Testis (tissue), 2 donors: ENCODE measurements around the gene MEIOB.

ENCODE experiments used
- CTCF ChIP-seq, 3 experiments: fragments of 450-650 bp in 2 of 3; fragments of 200-600 bp in 1 of 3; sonication (generic) in 1 of 3; IDR thresholded peaks; one replicate each; pipeline ENCODE4 v1.5.1; 2016 to 2019; ENCODE audit warnings: antibody characterized with exemption in 3 of 3, mild to moderate bottlenecking in 2 of 3, moderate library complexity in 1 of 3
- POLR2A ChIP-seq: fragments of 450-650 bp; IDR thresholded peaks from one replicate; pipeline ENCODE4 v1.6.1; 2017; ENCODE audit warnings: antibody characterized with exemption, mild to moderate bottlenecking, moderate library complexity

- TF ChIP-seq POLR2A (no peak), CTCF (IDR thresholded peaks at IDR 0.05) (no peak)
Observed at GRCh38 chr16:1820096-1820945, 51.6 kb downstream of the MEIOB start.
